ENCODE measurements around the gene CDK11B.
"Not testable (repeated sequence)": the region's sequence is repeated elsewhere in the genome, so short reads cannot be mapped to it uniquely, and the experiment has no call there.

- TF ChIP-seq CTCF (IDR thresholded peaks at IDR 0.05); EP300 (IDR thresholded peaks at IDR 0.05); POLR2A (IDR thresholded peaks at IDR 0.05; ENCODE audit: low read depth); POLR2AphosphoS5 (IDR thresholded peaks at IDR 0.05): not testable (repeated sequence)
These were observed 38.8 kb upstream of the CDK11B start for GRCh38 chr1:1697358-1698183.

Data from esophagus muscularis mucosa (tissue), 4 donors.